Right ventricle myocardium superior (tissue), 1 donor: ENCODE measurements around the gene ACYP1. TPM values are rescaled to one million over a fixed set of nuclear protein-coding genes. Genes with fewer than 3 reads are reported as not detected.
"Not testable (repeated sequence)": the region's sequence is repeated elsewhere in the genome, so short reads cannot be mapped to it uniquely, and the experiment has no call there.

Source experiments
- ATAC-seq: fragments of 200-7000 bp; cut with Tn5 transposase; one replicate; pipeline ENCODE4 v1.9.1; 2020; ENCODE audit warnings: mild to moderate bottlenecking; ENCODE audit not compliant: poor library complexity
- DNase-seq: peaks from one replicate; pipeline ENCODE4 v3.0.0-alpha.2; 2020
- intact Hi-C: fragments of 100-400 bp; cut with DNase I; formaldehyde crosslinking; loops from one replicate; pipeline ENCODE4 v1.11.2; 2022
- total RNA-seq: library from RNA; stranded (reverse); fragmentation: NEBNext Ultra II Directional; extraction: Animal tissue kit (Norgen Biotek cat#: 25700); gene quantifications from one replicate; pipeline ENCODE4 v1.2.1, GENCODE V29; 2021
- donor health status: DM: no; HTN: yes; CAD: no; lungs with severe emphysema.

Gene ACYP1
- total RNA-seq, 1 donor from 2014 or later, result 11.9 TPM

DNA sequence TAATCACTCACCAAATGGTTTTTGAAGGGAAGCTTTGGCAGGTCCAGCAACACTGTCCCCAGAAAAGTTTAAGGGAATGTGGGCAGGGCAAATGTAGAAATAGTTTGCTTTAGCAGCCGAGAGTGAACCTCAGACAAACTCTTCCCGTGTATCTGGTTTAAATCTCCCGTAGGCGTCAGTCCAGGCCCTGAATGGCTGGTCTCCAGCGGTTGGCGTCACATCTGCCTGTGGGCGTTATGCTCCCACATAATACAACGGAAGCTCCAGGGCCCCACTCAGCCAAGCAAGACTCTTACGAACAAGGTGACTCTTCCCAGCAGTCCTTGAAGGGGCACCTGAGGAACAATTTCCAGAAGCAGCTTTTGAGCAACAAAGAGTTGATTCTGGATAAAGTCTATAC, 6.6 kb upstream of the ACYP1 start:
- intact Hi-C loops, result no loop called here
- no peak for DNase-seq
- no peak for ATAC-seq

DNA sequence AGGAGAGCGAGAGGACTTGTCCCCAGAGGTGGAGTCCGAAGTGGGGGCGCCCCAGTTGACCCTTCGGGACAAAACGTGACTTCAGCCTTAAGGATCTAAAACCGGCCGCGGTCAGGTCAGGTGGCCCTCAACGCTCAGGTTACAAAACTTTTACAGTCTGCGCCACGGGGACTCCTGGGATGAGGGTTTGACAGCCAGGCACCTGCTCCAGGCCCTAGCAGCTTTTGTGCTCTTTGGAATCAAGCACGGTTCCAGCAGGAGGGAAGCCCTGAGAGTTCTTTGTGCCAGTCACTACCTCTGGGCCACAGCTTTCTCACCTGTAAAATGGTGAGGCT, 6.0 kb upstream of the ACYP1 start:
- intact Hi-C loops, result no loop called here
- DNase-seq (no peak), ATAC-seq (peak; percentile 10)

DNA sequence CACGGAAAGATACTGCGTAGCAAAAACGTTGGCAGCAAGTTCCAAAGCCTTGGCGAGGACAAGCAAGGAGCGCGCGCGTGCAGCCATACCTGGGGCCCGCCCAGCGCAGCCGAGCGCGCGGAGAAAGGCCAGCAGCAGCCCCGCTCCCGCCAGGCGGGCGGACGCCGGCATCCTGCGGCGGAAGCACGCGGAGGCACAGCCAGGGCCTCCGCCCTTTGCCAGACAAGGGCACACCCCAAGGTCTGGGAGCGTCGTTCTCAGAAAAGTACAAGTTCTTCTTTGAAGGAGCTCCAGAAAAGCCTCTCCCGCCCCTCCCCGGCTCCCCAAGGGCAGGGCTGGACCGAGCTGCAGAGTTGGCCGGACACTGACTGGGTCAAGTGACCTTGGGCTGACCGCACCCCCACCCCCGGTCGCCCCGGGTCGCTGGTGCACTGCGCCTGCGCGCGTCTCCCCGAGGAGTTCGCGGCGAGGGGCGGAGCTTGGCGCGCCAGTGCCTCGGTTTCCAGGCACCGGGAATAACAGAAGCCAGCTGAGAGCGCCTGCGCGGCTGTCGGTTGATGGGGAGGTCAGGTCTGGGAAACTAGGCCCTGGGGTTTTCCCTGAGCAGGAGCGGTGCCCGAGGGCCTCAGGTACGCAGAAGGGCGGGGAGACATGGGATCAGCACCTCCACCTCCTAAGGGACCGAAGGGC, 5.4 kb upstream of the ACYP1 start, which contains the start of gene ZC2HC1C:
ZC2HC1C (plus strand) TSS at position 521 of the 690 bp plus-strand sequence. CDS start 933 bp downstream, outside the sequence.
- intact Hi-C loops, result no loop called here
- peak; percentile 98 for DNase-seq
- ATAC-seq, result peak; percentile 96

DNA sequence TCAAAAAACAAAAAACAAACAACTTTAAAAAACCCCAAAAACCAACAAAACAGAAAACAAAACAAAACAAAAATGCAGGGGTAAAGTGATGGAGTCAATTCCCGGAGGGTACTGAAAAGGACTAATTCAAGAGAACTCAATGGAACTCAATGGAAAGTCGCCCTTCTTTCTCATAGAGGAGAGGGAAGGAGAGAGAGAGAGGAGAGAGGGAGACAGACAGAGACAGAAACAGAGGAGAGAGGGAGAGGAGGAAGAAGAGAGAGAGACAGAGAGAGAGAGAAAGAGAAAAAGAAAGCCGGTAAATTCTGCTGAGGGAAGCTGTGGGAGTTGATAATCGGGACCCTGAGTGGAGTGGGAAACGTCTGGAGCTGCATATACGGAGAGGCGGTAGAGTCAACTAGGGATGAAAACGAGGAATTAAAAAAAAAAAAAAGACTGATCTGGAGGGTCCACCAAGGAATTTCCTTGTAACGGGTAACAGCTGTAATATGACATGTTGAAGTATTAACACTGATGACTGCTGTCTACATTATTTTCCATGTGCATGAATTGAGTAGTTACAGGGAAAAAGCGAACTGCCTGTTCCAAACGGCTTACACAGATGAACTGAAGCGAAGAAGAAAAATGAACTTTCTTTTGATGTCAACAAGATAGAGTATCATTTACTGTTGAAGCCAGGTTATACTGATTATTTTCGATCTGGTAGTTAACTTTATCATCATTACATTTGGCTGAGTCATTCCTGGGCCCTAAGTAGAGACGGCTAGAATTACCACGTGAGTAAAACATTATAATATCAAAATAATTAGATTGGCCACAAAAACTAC, 4.7 kb upstream of the ACYP1 start:
- intact Hi-C loops, result no loop called here
- DNase-seq (no peak), ATAC-seq (peak; percentile 0)

DNA sequence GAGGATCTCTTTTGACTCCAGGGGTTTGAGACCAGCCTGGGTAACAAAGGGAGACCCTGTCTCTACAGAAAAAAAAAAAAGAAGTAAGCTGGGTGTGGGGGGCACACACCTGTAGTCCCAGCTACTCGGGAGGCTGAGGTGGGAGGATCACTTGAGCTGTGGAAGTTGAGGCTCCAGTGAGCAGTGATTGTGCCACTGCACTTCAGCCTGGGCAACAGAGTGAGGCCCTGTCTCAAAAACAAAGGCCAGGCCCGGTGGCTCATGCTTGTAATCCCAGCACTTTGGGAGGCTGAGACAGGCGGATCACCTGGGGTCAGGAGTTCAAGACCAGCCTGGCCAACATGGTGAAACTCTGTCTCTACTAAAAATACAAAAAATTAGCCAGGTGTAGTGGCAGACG, 3.9 kb upstream of the ACYP1 start:
- intact Hi-C loops, ATAC-seq: not testable (repeated sequence)

DNA sequence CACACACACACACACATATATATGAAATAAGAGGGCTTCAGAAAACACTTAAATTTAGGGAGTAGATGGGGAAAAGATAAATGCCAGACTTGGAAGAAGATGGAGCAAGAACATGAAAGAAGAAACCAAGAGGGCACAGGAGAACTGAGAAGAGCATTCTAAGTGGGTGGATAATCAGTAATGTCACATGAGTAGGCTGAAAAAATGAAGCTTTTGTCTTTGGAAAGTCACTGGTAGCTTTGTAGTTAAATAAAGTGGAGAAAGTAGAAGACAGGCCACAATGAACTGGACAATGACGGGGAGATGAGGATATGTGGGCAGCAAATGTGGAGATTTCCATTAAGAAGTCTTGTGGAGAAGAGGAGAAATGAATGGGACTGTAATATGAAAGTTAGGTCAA, 3.4 kb upstream of the ACYP1 start:
- DNase-seq (no peak), ATAC-seq (no peak)
- intact Hi-C loops, result no loop called here

More for the DNA sequence above, 3.9 kb upstream of the ACYP1 start:
- not testable (repeated sequence) for DNase-seq

DNA sequence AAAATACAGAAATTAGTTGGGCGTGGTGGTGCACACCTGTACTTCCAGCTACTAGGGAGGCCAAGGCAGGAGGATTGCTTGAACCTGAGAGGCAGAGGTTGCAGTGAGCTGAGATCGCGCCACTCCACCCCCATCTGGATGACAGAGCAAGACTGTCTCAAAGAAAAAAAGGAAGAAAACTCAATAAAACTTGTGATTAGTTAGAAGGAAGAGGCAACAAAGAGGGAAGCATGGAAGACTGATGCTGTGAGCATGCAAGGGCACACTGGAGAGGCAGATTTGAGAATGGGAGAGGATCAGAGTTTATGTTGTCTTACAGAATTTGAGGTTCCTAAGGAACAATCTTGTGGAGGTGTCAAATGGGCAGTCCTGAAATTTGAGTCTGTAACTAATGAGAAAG, 2.9 kb upstream of the ACYP1 start:
- DNase-seq (no peak), ATAC-seq (no peak)
- intact Hi-C loops, result no loop called here

DNA sequence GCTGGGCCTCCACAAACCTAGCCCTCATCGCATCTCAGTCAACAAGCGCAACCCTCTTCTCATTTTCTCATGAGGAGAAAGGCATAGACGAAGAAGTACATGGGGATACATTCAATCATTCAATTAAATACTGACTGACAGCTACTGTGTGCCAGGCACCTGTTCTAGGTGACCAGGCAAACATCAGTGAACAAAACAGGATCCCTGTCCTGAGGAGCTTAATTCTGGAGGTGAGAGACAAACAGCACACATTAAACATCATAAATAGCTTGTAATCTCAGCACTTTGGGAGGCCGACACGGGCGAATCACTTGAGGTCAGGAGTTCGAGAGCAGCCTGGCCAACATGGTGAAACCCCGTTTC, 362 bp upstream of the ACYP1 start:
- intact Hi-C loops, result no loop called here
- ATAC-seq, result no peak
- no peak for DNase-seq

DNA sequence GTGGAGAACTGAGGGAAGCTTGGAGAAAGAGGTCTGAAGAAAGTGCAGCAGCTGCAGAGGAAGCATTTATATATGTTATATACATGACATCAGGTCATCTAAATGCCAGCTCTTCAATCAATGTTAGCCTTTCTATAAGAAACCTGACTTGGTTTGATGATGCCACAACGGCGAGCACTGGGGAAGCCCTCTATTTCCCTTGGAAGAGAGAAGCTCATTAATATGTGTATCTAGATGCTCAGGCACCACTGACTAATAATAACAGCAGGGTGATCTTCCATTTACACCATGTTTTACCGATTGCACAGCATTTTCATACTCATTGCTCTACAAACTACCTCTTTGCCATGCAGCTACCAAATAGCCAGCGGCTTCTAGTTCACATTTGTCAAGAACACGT, 811 bp downstream of the ACYP1 start:
- intact Hi-C loops, result no loop called here
- no peak for DNase-seq
- ATAC-seq, result no peak

DNA sequence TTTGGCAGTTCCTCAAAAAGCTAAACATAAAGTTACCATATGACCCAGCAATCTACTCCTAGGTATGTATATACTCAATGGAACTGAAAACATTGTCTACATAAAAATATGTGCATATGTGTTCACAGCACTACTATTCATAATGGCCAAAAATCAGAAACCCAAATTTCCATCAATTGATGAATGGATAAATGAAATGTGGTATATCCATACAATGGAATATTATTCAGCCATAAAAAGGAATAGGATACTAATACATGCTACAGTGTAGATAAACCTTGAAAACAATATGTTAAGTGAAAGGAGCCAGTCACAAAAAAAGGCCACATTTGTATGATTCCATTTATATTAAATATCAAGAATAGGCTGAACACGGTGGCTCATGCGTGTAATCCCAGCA, 3.4 kb downstream of the ACYP1 start:
- ATAC-seq (no peak), DNase-seq (no peak)
- intact Hi-C loops, result no loop called here

DNA sequence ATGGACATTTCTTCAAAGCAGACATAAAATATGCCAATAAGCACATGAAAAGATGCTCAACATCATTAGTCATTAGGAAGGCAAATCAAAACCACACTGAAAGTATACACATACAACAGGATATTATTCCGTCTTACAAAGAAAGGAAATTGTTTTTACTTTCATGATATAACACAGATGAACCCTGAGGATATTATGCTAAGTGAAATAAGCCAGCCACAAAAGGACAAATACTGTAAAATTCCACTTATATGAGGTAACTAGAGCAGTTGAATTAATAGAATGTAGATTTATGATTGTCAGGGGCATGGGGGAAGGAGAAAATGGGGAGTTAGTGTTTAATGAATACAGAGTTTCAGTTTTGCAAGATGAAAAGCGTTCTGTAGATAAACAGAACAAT, 4.2 kb downstream of the ACYP1 start:
- ATAC-seq, result no peak

DNA sequence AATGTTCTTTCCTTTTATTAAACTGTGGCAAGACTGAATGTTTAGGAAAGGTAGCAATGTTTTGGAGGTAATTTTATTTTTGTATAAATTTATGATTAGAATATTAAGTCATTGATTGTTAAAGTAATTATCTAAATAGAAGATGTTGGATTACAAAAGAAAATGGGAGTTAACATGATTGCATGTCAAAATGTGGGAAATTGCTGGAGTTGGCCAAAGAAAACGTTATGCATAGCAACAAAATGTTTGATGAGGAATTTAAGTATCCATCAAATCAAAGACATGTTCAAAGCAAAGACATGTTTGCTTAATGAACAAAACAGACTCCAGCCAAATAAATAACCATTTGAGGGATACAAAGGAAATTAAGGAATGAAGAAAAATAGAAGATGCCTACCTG, 9.4 kb downstream of the ACYP1 start:
- intact Hi-C loops, result no loop called here
- DNase-seq, result no peak

More for the DNA sequence above, 4.2 kb downstream of the ACYP1 start:
- intact Hi-C loops, result no loop called here
- DNase-seq, result no peak

DNA sequence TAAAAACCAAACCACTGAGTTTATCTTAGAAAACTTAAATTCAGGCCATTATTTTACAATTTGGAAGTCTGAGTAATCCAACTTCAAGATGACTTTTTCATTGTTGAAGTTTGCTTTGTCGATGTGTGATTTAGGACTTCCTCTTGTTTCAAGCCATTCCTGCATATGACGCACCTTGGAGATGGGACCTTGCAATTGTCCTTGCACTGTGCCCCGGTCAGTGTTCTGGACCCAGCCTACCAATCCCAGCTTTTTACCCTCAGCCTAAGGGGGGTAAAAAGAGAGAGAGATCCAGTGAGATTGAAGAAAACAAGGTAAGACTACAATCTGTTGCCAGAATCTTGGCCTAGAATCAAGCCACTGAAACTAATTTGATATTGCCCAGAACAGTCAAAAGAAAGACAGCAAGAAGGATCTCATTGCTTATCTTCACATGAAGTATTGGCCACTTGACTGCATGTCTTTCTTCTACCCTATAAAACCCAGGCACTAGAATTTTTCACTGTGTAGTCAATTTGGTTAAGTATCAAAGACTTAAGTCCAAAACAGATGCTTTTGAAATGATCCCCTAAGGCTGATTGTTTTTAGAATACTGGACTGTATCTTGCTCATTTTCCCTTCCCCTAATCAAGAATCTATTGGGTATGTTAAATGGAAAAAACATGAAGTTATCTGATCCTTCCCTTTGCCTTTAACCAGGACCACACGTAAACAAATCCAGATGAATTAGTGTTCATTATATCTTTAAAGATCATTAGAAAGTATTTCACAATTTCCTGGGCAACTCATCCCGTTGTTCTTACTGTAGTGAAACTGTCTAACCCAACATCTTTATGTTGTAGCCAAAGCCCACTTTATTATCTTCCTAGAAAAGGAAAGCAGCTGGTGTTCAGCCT, 10.2 kb downstream of the ACYP1 start:
- no peak for DNase-seq
- ATAC-seq, result no peak
- intact Hi-C loops, result no loop called here

More for the DNA sequence above, 9.4 kb downstream of the ACYP1 start:
- no peak for ATAC-seq

DNA sequence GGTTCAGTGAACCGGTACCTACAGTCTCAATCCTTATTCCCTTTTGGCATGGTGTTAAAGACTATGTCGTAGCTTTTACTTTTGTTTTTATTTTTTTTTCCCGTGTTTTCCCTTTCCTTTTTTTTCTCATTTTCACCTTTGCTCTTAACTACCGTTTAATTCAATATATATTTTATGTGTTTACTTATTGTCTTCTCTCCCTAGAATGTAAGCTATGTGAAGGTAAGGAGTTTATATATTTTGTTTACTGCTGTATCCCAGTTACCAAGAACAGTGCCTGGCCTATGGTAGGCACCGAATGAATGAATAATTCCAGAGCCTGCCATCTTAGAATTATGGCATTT, 12.3 kb downstream of the ACYP1 start:
- ATAC-seq, result no peak
- no peak for DNase-seq
- intact Hi-C loops, result no loop called here

DNA sequence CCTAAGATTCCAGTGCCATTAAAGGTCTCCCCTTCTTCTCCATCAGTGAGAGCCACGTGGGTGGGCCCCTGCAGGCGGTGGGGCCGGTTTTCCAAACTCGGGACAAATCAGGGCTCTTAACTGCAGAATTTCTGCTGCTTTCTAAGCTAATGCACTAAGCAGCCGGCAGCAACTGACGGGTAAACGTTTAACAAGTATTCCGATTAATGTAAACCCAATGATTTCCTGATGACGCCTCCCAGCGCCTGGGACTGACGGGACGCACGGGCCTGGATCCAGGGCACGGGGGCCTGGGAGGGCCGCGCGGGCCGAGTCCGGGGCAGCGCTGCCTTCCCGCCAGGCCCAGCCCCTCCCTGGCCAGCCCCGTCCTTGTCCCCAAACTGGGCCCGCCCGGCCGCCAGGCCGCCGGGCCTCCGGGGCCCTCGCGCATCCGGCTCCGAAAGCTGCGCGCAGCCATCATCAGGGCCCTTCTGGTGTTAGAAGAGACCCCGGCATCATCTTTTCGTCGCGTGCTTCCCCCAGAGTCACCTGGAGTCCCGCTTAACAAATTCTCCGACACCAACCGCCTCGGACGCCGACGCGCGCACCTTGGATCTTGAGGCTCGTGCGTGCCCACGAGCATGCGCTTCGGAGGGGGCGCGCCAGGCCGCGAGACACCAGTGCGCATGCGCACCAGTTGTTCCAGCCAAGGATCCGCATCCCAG, 12.8 kb downstream of the ACYP1 start, which contains the start of gene MLH3:
MLH3 (minus strand) TSS at position 616 of the 704 bp plus-strand sequence. CDS start 1,812 bp downstream, outside the sequence.
- intact Hi-C loops, result no loop called here
- DNase-seq (peak; percentile 92), ATAC-seq (peak; percentile 93)

DNA sequence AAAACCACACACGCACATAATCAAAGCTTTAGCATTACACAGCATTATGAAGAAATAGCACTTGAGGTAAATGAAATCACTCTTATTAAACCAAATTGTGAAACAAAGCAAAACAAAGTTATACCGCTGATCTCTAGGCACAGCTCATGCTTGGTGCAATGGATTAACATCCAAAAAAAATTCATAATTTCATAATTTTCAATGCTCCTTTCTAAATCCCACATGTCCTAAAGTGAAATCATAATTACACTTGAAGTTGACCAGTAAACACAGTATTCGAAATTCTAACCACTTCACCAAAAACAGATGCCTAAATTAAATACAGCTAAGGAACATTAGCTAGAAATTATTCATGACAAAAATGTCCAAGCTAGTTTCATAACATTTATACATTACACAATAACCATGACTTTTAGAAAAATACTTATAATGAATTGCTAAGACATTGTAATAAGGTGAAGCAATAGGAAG, 14.1 kb downstream of the ACYP1 start:
- ATAC-seq (peak; percentile 9), DNase-seq (no peak)
- intact Hi-C loops, result no loop called here

DNA sequence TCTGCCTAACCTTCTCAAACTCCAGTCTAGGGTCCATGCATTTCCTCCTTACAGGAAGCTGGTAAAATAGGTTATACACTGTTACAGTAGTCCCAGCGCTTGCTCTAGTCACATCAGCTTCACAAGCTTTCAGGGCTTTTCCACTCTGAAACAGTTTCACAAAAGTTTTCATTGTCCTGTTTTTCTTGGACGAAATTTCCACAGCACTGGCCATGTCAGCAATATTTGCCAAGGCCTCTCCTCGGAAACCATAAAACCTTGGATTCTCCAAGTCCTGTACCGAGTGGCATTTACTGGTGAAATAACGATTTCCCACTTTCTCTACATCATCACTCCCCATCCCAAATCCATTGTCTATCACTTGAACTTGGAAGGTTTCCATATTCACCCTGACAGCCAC, 14.7 kb downstream of the ACYP1 start:
- ATAC-seq (peak; percentile 23), DNase-seq (no peak)
- intact Hi-C loops, result no loop called here

DNA sequence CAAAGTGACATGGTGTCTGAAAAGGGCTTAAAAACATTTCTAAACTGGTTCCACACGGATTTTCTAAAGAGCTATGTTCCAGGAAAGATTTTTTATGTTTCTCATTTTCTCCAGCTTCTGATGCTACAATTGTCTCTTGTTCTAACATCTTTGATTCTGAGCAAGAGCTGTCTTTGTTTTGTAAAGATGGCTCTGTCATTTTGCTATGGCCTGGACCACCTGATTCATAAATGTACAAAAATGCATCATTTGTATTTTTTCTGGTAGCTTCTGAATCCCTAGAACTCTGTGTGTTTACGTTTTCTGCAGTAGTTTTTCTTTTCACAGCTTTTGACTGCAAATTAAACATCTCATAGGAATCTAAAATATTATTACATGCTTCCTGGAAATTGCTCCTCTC, 15.7 kb downstream of the ACYP1 start:
- no peak for DNase-seq
- no peak for ATAC-seq
- intact Hi-C loops, result no loop called here

DNA sequence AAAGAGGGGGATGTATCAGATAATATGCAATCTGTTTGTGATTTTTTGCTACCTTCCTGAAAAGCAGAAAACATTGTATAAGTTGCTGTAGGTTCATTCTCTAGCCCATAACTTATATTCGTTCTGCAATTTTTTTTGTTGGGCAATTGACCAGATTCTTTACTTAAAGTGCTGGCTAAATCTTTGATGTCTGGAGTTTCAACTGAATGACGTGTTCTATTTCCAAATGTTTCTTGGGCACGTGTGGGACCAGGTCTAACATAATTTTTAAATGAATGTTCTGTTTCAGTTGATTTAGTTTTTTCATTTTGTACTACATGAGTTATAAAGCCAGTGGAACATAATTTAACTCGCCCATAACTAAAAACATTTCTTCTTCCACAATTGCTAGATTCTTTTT, 16.3 kb downstream of the ACYP1 start:
- ATAC-seq, result no peak
- DNase-seq, result no peak
- intact Hi-C loops, result no loop called here
